GM12891 (cell line): Measurements from ENCODE around the gene CHCHD6.

Experiments used
- PAX5 ChIP-seq: IDR thresholded peaks from 2 replicates; pipeline ENCODE4 v1.6.1; 2011; ENCODE audit warnings: low read length, moderate library complexity, mild to moderate bottlenecking; ENCODE audit not compliant: insufficient read depth, severe bottlenecking
- POLR2A ChIP-seq: IDR thresholded peaks from 2 replicates; pipeline ENCODE4 v1.6.1; 2011; ENCODE audit warnings: low read depth, low read length, control low read depth
- POLR2AphosphoS5 ChIP-seq: IDR thresholded peaks from 2 replicates; pipeline ENCODE4 v1.6.1; 2011; ENCODE audit warnings: low read depth, low read length, control low read depth
- POU2F2 ChIP-seq: IDR thresholded peaks from 2 replicates; pipeline ENCODE4 v1.6.1; 2011; ENCODE audit warnings: low read depth, mild to moderate bottlenecking, control low read depth, low read length, moderate library complexity
- SPI1 ChIP-seq: IDR thresholded peaks from 2 replicates; pipeline ENCODE4 v1.6.1; 2011; ENCODE audit warnings: low read depth, low read length, control low read depth
- TAF1 ChIP-seq: IDR thresholded peaks from 2 replicates; pipeline ENCODE4 v1.6.1; 2011; ENCODE audit warnings: low read depth, low read length, control low read depth

DNA sequence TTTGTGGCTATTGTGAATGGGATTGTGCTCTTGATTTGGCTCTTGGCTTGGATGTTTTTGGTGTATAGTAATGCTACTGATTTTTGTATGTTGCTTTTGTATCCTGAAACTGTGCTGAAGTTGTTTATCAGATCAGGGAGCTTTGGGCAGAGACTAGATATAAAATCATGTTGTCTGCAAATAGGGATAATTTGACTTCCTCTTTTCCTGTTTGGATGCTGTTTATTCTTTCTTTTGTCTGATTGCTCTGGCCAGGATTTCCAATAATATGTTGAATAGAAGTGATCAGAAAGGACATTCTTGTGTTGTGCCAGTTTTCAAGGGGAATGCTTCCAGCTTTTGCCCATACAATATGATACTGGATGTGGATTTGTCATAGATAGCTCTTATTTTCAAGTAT is 66.1 kb downstream of the CHCHD6 start:
- no peak for TF ChIP-seq POLR2AphosphoS5
- no peak for TF ChIP-seq POLR2A
- no peak for TF ChIP-seq TAF1
- no peak for TF ChIP-seq PAX5
- no peak for TF ChIP-seq POU2F2
- no peak for TF ChIP-seq SPI1
